Neural cell (in vitro differentiated cells): Measurements from ENCODE around the gene MOB3A. TPM values are rescaled to one million over a fixed set of nuclear protein-coding genes. Genes with fewer than 3 reads are reported as not detected.

Source experiments
- H2AFZ ChIP-seq: fragments of 200-600, 300-800 bp; sonication (generic), shearing (Covaris generic); 2 replicates; pipeline ENCODE4 v1.6.0; 2014; ENCODE audit warnings: low read depth, mild to moderate bottlenecking, antibody characterized with exemption, low read length, moderate library complexity
- H3F3A ChIP-seq: fragments of 200-600 bp; shearing (Covaris generic); 2 replicates; pipeline ENCODE4 v1.6.1; 2016; ENCODE audit warnings: mild to moderate bottlenecking, moderate library complexity, mixed read lengths, antibody characterized with exemption, low read length; ENCODE audit not compliant: insufficient read depth, poor library complexity, severe bottlenecking
- H3K27ac ChIP-seq: fragments of 200-600, 300-800 bp; sonication (generic), shearing (Covaris generic); 2 replicates; pipeline ENCODE4 v1.5.1; 2014; ENCODE audit warnings: mild to moderate bottlenecking, low read length, moderate library complexity
- H3K27me3 ChIP-seq: fragments of 300-800, 200-600 bp; sonication (generic), shearing (Covaris generic); 2 replicates; pipeline ENCODE4 v1.6.0; 2014; ENCODE audit warnings: mild to moderate bottlenecking, low read depth, low read length, moderate library complexity; ENCODE audit not compliant: insufficient read depth
- H3K36me3 ChIP-seq: fragments of 300-800, 200-600 bp; sonication (generic), shearing (Covaris generic); 2 replicates; pipeline ENCODE4 v1.5.1; 2014; ENCODE audit warnings: mild to moderate bottlenecking, antibody characterized with exemption, low read length, moderate library complexity; ENCODE audit not compliant: insufficient read depth
- H3K4me2 ChIP-seq: fragments of 300-800, 200-600 bp; sonication (generic), shearing (Covaris generic); 2 replicates; pipeline ENCODE4 v1.6.0; 2014; ENCODE audit warnings: mild to moderate bottlenecking, low read length
- H3K4me3 ChIP-seq: fragments of 300-800, 200-600 bp; sonication (generic), shearing (Covaris generic); 2 replicates; pipeline ENCODE4 v1.5.1; 2014; ENCODE audit warnings: mild to moderate bottlenecking, low read length, moderate library complexity
- H3K79me2 ChIP-seq: fragments of 200-600 bp; shearing (Covaris generic); replicated peaks from 2 replicates; pipeline ENCODE4 v1.6.0; 2014; ENCODE audit warnings: mild to moderate bottlenecking, low read length, moderate library complexity; ENCODE audit not compliant: insufficient read depth
- H3K9ac ChIP-seq: fragments of 300-800, 200-600 bp; sonication (generic), shearing (Covaris generic); 2 replicates; pipeline ENCODE4 v1.6.1; 2016; ENCODE audit warnings: mild to moderate bottlenecking, low read length, mixed read lengths
- H3K9me2 ChIP-seq: fragments of 200-600 bp; shearing (Covaris generic); 2 replicates; pipeline ENCODE4 v1.6.1; 2016; ENCODE audit warnings: mild to moderate bottlenecking, low read length, mixed read lengths; ENCODE audit not compliant: insufficient read depth
- H3K9me3 ChIP-seq: fragments of 200-600, 300-800 bp; sonication (generic), shearing (Covaris generic); 2 replicates; pipeline ENCODE4 v1.6.1; 2016; ENCODE audit warnings: mild to moderate bottlenecking, mixed run types, low read length, moderate library complexity, mixed read lengths
- H4K20me1 ChIP-seq: fragments of 200-600 bp; shearing (Covaris generic); 2 replicates; pipeline ENCODE4 v1.6.1; 2016; ENCODE audit warnings: mild to moderate bottlenecking, mixed run types; ENCODE audit not compliant: insufficient read depth
- CTCF ChIP-seq: fragments of 450-650 bp; IDR thresholded peaks from 2 replicates; pipeline ENCODE4 v1.5.1; 2014; ENCODE audit warnings: antibody characterized with exemption, mild to moderate bottlenecking, moderate library complexity; ENCODE audit not compliant: poor library complexity, severe bottlenecking
- EP300 ChIP-seq: fragments of 450-650 bp; conservative IDR thresholded peaks from 2 replicates; pipeline ENCODE4 v1.6.1; 2014; ENCODE audit warnings: antibody characterized with exemption, mild to moderate bottlenecking, moderate library complexity; ENCODE audit not compliant: poor library complexity, severe bottlenecking
- EZH2 ChIP-seq: fragments of 200-600, 300-800 bp; shearing (Covaris generic), sonication (generic); IDR thresholded peaks from 2 replicates; pipeline ENCODE4 v1.6.1; 2014; ENCODE audit warnings: antibody characterized with exemption, low read length, borderline replicate concordance, mild to moderate bottlenecking; ENCODE audit not compliant: insufficient read depth, poor library complexity, severe bottlenecking
- MXI1 ChIP-seq: fragments of 450-650 bp; conservative IDR thresholded peaks from 2 replicates; pipeline ENCODE4 v1.6.1; 2014; ENCODE audit warnings: antibody characterized with exemption, mild to moderate bottlenecking; ENCODE audit not compliant: poor library complexity, severe bottlenecking
- POLR2AphosphoS5 ChIP-seq: IDR thresholded peaks from 2 replicates; pipeline ENCODE4 v1.6.1; 2012
- RAD21 ChIP-seq: fragments of 450-650 bp; conservative IDR thresholded peaks from 2 replicates; pipeline ENCODE4 v1.6.1; 2014; ENCODE audit warnings: antibody characterized with exemption, mild to moderate bottlenecking, moderate library complexity
- REST ChIP-seq: IDR thresholded peaks from 2 replicates; pipeline ENCODE4 v1.6.1; 2012; ENCODE audit warnings: borderline replicate concordance
- SMC3 ChIP-seq: fragments of 450-650 bp; conservative IDR thresholded peaks from 2 replicates; pipeline ENCODE4 v1.6.1; 2014; ENCODE audit warnings: antibody characterized with exemption, mild to moderate bottlenecking, moderate library complexity; ENCODE audit not compliant: poor library complexity
- TAF1 ChIP-seq: IDR thresholded peaks from 2 replicates; pipeline ENCODE4 v1.6.1; 2012; ENCODE audit warnings: low read depth
- polyA plus RNA-seq: library from polyadenylated mRNA; depleted of rRNA; stranded (reverse); fragments of >200 nt; gene quantifications from 2 replicates; pipeline ENCODE4 v1.2.3, GENCODE V29; 2014

MOB3A gene
- polyA plus RNA-seq, 1 donor from 2014 or later, result 5.8 TPM

DNA sequence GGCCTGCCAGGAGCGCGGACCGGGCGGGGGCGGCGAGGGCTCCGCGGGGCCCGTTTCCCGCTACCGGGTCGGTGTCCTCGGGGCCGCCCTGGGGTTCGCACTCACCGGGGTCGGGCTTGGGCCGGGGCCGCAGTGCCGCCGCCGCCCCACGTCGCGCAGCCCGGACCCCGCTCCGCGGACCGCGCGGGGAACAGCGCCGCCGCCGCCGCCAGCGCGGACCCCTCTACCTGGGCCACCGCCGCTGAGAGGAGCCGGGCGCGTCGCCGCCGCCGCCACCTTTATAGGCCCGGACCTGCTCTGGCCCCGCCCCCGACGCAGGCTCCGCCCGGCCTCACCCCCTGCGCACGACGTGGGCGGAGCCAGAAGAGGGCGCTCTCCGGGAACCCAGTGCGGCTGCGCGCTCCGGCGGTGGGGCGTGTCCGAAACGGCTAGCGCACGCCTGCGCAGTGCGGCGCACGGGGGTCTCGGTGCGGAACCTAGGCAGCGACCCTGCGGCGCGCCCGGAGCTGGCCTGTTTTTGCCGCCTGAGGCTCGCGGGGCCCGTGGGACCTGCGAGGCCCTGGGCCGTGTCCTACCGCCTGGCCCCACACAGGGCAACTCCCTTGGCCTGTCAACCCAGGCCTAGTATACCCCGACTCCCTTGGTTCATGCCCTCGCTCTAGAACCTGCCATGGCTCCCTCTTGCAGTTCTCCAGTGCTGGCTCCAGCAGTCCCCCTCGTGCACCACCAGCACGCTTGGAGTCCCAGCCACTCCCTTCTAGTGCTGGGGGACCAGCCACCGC, 44.9 kb downstream of the MOB3A start, which contains the start of gene MKNK2:
MKNK2 (minus strand) TSS at position 254 of the 782 bp plus-strand sequence. CDS start 393 bp downstream, outside the sequence.
- TF ChIP-seq MXI1 (peak; percentile 64), POLR2AphosphoS5 (peak; percentile 95), EZH2 (no peak), CTCF (peak; percentile 98), EP300 (peak; percentile 45), REST (peak; percentile 67), TAF1 (peak; percentile 67), SMC3 (peak; percentile 67), RAD21 (peak; percentile 50)
- no peaks in the 10 kb centered on the region for H3K36me3 ChIP-seq
- H3F3A ChIP-seq, result no peaks in the 10 kb centered on the region
- H3K4me3 ChIP-seq, result peak within 1 kb of the TSS; percentile 98
- H3K9ac ChIP-seq, result peak within 1 kb of the TSS; percentile 82
- H3K4me2 ChIP-seq, result peak within 1 kb of the TSS; percentile 97
- H3K9me2 ChIP-seq, result no peaks in the 10 kb centered on the region
- peak within 1 kb of the TSS; percentile 76 for H3K27ac ChIP-seq
- no peaks in the 10 kb centered on the region for H3K9me3 ChIP-seq
- H3K79me2 ChIP-seq, result peaks cover 29% of the 10 kb centered on the region
- H3K27me3 ChIP-seq, result no peaks in the 10 kb centered on the region
- peaks cover 6% of the 10 kb centered on the region for H4K20me1 ChIP-seq
- H2AFZ ChIP-seq, result peak within 1 kb of the TSS; percentile 14

GRCh38 chr19:2050349-2050990, 45.7 kb downstream of the MOB3A start:
- peaks cover 29% of the 10 kb centered on the region for H3K79me2 ChIP-seq
- H4K20me1 ChIP-seq, result peaks cover 6% of the 10 kb centered on the region
- H3K9me2 ChIP-seq, result no peaks in the 10 kb centered on the region

More at GRCh38 chr19:2050349-2050990, 45.7 kb downstream of the MOB3A start:
- TF ChIP-seq EP300 (no peak), REST (no peak), POLR2AphosphoS5 (no peak), SMC3 (no peak), CTCF (no peak), EZH2 (no peak), TAF1 (no peak), MXI1 (no peak), RAD21 (no peak)
- Histone ChIP-seq H3K27me3 (no peaks in the 10 kb centered on the region), H3K27ac (peak overlapping the region; percentile 16), H3K36me3 (no peaks in the 10 kb centered on the region), H3K9me3 (no peaks in the 10 kb centered on the region), H3K4me3 (peak overlapping the region; percentile 98), H3K9ac (peak overlapping the region; percentile 82), H2AFZ (no peak overlapping the region), H3F3A (no peaks in the 10 kb centered on the region), H3K4me2 (peak overlapping the region; percentile 97)
